ENCODE results near the gene STON2.

GRCh38 chr14:81392052-81392451, 8.1 kb downstream of the STON2 start:
- no peak for TF ChIP-seq CTCF (conservative IDR thresholded peaks at IDR 0.05)
- no peak for TF ChIP-seq EZH2 (IDR thresholded peaks at IDR 0.05; ENCODE audit: low read depth)
